Forelimb muscle (tissue), 1 donor: Measurements from ENCODE around the gene ZNF329. TPM values are rescaled to one million over a fixed set of nuclear protein-coding genes. Genes with fewer than 3 reads are reported as not detected.
A peak's percentile ranks its signal among the peaks of the same experiment; 100 is the strongest.
"Not testable (repeated sequence)": the region's sequence is repeated elsewhere in the genome, so short reads cannot be mapped to it uniquely, and the experiment has no call there.

Experiments used
- DNase-seq: peaks from one replicate; pipeline ENCODE4 v3.0.0-alpha.2; 2013; ENCODE audit warnings: low read depth
- polyA plus RNA-seq: library from polyadenylated mRNA; unstranded; fragments of 120-200 nt; gene quantifications from one replicate; pipeline ENCODE4 v1.2.1, GENCODE V29; 2013; ENCODE audit not compliant: insufficient read length

ZNF329 gene
- 10.6 TPM for polyA plus RNA-seq

DNA sequence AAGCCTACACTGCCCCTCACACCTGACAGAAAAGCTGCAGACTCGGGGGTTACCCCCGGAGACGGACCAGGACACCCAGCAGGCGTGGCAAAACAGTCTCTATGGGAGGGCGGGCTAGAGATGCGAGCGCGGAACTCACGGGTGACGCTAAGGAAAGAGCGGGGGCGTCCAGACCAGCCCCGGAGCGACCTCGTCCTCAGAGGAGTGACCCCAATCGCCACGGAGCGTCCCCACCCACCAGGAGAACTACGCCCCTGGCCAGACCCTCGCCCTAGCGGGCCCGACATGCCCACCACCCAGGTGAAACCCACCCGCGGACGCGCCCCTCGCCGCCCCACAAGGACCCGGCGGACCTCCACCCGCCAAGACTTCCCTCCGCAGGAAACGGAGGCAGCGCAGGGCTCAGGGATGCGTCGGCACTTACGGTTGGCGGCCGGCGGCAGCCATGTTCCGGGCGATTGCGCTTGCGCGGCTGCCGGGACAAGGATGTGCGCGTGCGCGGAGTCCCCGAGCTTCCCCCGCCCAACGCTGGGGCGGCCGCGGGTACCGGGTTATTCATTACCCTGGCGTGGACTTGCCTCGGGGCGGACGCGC, at the start of gene ZNF329:
TSS of gene ZNF329 (minus strand) at position 462 of the 594 bp plus-strand sequence. CDS start 21,286 bp downstream, outside the sequence.
- DNase-seq: peak; percentile 51

DNA sequence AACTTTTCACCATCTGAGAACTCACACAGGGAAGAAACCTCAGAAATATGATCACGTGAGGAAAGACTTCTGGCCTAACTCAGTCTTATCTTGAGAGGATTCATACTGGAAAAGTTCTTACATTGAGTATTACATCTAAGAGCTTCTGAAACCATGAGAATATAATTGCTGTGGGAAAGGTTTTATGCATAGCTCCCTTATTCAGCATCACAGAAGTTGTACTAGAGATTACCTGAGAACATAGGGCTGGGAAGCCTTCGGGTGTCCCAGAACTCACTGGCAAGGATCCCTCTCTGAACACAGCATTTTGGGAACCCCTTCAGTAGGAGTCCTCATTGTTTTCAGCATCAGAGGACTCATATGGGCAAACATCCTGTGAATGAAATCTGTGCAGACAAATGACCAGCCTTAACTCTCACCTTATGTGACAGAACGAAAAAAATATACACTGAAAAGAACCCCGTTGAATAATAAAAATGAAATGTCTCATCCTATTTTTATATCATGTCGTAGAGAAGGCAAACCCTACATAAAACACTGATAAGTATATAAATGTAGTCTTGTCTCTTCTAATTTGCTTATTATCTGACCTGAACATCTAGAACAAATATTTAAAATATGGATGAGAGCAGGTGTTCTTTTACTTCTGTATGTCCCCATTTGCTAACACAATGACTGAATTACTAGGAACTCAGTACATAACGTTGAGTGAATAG, 46.5 kb upstream of the ZNF329 start:
- DNase-seq: no peak

DNA sequence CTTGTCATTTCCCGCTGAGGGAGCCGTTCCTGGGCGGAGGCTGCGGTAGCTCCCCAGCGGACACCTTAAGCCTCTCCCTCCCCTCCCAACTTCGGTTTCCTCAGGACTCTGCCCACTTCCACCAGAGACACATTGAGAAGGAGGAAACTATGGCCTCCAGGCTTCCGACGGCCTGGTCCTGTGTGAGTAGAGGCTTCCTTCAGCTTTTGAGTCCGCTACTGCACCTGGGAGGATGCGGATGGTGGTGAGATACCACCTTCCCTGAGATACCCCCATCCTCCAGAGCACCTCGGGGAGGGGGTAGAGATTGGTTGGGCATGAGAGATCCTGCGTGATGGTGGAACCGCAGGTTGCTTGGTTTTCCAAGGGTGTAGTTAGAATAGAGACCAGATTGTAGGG, 33.2 kb upstream of the ZNF329 start:
- peak; percentile 39 for DNase-seq

DNA sequence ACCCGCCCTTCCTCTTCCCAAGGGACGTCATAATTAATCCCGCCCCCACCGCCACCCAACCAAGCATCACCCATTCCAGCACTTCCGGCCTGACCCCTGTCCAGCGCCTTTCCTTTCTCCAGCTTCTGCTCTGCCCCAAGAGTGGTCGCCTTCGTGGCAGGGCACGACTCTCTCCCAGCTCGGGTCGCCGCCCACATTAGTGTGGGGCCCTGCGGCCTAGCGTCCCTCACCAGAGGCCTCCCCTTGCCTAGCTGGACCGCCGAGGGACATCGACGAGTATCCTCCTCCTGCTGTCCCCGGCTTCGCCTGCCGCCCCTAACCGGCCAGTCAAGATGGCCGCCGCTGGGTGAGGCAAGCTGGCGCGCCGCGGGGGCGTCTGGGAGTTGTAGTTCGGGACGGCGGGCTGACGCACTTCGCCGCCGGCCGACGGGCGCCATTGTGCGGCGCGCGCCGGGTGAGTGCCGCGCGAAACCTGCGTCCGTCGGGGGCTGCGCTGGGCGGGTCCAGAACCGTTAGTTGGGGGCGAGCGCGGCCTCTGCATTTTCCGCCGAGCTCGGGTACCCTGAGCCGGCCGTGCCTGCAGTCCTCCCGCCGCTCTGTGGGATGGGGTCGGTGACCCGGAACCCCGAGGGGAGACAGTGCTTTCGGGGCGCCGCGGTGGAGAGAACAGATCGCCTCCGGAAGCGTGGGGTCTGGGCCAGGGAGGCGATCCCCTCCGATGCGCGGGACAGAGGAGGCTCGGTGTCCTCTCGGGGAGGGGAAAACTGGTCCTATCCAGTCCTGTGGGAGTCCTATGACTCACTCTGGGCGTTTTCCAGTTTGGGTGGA, 32.6 kb upstream of the ZNF329 start, which contains the start of gene ZNF274:
TSS of gene ZNF274 (plus strand) at position 73 of the 828 bp plus-strand sequence. CDS start 905 bp downstream, outside the sequence.
- DNase-seq: peak; percentile 61

DNA sequence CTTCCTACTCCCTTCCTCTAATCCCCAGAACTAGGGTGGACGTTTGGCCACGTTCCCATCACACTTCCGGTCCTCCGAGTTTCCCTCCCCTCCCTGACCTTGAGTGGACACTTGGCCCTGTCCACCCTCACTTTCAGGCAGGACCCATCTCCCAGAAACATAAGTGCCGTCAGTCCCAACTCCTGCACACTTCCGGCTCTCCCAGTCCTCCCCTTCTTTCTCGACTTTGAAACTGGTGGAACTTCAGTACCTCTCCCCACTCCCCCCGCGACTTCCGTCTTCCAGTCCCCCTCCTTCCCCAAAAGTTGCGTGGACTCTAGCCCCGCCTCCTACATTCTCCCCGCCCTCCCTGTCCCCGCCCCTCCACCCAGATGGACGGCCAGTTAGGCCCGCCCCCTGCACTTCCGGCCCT, 32.0 kb upstream of the ZNF329 start:
- no peak for DNase-seq

DNA sequence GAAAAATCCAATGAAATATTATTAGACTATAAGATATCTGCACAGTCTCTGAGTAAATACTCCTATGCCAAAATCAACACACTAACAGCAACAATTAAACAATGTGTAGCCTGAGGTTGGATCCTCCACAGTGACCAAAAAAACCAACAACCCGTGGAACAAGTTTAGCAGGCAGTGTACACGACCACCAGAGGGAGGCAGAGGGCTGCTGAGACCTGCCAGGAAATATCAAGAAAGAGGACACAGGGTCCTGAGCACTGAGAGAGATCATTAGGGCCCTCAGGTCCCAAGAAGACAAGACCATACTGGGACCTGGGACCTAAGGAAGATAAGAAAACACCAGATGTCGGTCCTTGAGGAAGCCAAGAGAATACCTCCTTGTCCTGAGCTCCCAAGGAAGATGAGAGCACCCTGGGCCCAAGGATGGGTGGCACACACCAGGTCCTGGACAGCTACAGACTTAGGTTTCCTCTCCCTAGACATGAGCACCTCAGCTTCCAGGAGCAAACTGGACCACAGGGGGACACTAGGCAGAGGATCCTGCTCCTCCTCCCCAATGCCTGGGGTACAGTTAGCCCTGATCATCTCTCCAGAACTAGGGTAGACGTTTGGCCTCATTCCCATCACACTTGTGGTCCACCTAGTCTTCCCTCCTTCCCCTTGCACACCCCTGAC, 31.4 kb upstream of the ZNF329 start:
- no peak for DNase-seq

DNA sequence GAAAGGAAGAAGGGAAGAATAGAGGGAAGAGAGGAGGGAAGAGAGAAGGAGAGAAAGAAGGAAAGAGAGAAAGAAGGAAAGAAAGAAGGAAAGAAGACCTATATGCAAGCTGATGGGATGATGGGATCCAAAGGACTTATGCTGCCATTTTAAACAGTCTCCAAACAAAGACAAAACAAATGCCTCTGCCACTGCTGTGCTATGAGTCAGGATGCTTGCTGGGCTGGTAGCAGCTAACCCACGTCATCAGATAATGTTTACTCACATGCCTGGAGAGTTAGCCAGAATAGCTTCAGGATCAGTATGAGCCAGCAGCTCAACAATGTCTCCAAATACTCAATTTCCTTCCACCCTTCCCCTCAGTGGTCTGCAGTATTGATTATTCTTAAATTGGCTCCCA, 20.3 kb upstream of the ZNF329 start:
- no peak for DNase-seq

DNA sequence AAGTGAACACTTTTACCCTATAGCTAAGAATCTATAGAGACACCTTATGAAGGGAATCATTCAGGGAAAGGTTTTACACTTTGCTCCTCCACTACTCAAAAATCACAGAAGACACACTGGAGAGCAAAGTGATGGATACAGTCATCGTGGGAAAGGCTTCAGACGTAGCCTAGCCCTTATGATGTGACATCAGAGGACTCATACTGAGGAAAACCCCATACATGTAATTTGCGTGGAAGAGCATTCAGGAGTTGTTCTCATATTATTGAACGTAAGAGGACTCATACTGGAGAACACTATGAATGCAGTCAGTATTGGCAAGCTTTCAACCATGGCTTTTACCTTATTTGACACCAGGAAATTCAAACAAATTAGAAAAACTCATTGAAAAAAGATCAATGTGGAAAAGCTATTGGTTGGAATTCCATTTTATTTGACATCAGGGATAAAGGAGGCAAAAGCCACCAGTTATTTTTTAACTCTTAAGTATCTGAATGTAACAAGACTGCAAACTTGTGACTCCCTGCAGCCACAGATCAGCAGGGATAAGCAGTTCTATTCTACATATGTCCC, 16.2 kb upstream of the ZNF329 start:
- no peak for DNase-seq

DNA sequence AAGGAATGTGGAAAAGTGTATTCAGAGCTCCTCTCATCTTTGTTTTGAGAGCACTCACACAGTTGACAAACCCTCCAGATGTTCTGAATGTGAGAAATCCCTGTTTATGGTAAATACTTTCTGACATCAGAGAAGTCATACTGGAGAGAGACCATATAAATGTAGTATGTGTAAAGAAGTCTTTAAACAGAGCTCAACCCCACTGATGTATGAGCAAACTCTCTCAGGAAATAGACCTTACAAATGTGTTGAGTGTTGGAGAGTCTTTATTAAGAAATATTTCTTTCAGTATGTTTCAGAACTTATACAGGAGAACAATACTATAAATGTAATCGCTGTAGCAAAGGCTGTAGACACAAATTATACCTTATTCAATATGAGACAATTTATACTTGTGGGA, 15.7 kb upstream of the ZNF329 start:
- no peak for DNase-seq

DNA sequence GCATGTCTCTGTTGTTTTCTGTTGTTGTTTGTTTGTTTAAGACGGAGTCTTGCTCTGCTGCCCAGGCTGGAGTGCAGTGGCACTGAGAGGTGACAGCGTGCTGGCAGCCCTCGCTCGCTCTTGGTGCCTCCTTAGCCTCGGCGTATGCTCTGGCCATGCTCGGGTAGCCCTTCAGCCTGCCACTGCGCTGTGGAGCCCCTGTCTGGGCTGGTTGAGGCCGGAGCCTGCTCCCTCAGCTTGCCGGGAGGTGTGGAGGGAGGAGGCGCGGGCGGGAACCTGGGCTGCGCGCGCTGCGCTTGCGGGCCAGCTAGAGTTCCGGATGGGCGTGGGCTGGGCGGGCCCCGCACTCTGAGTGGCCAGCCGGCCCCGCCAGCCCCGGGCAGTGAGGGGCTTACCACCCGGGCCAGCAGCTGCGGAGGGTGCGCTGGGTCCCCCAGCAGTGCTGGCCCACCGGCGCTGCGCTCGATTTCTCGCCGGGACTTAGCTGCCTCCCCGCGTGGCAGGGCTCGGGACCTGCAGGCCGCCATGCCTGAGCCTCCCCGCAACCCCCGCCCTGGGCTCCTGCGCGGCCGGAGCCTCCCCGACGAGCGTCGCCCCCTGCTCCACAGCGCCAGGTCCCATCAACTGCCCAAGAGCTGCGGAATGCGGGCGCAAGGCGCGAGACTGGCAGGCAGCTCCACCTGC, 6.6 kb upstream of the ZNF329 start:
- no peak for DNase-seq

DNA sequence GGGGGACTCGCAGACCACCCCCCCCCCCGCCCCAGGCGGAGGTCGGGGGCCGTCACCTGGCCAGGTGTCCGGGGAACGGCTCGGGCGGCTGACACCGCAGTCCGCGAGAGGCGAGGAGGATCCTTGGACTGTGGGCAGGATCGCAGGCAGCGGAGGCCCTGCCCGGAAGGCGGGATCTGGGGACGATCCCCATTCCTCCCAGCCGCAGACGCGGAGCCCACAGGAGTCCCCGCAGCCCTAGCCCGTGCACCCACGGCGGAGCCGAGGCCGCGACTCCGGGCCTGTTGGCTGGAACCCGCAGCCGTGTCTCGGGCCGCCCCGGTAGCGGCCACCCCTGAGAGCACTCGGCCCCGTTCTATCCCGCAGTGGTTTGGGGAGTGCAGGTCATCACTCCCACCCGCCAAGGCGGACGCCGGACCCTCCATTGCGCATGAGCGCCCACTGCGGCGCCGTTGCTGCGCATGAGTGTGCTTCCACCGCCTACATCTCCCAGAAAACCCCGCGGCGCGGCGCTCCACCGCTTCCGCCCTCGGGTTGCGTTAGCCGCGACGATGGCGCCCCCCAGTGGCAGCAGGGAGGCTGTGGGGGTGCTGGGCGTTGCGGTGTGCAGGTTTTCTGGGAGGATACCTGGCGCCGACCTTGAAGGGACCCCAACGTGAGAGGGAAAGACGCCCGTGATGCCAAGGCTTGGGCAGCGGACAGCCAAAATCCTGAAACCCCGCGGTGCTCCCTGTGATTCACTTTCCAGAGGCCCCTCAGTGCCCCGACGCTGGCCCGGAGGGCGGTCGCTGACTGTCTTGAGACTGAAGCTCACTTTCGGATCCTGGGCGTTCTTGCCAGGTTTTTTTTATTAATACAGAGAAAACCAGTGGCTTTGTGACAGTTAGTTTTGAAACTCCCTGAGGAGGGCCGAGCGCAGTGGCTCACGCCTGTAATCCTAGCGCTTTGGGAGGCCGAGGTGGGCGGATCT, 4.4 kb upstream of the ZNF329 start:
- DNase-seq: peak; percentile 93

DNA sequence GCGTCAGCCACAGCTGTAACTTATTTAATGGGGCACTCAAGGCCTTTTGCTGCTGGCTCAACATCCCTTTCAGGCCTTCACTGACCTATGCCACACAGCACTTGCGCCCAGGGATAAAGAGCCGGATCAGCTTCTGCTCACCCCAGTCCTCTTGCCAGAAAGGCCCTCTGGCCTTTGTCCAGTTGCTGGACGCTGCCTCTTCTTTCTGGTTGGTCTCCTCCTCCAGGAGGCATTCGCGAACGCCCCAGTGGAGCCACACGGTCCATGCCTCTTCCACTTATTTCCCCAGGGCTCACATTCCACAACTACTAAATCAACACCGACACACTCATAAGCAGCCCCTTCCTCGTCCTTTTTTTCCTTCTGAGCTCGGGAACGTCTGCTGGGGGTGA, 3.7 kb upstream of the ZNF329 start:
- peak; percentile 26 for DNase-seq

DNA sequence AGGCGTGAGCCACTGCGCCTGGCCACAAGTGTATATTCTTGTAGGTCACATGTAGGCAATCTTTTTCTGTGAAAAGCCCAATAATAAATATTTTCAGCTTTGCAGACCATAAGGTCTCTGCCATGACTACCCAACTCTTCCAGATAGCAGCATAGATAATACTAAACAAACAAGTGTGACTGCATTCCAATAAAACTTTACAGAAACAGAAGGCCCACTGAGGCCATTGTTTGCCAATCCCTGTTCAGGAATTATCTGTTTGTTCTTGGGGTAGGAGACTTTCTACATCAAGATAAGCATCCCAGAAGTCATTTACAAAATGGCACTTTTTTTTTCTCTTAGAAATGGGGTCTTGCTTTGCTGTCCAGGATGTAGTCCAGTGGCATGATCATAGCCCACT, 2.8 kb upstream of the ZNF329 start:
- no peak for DNase-seq

DNA sequence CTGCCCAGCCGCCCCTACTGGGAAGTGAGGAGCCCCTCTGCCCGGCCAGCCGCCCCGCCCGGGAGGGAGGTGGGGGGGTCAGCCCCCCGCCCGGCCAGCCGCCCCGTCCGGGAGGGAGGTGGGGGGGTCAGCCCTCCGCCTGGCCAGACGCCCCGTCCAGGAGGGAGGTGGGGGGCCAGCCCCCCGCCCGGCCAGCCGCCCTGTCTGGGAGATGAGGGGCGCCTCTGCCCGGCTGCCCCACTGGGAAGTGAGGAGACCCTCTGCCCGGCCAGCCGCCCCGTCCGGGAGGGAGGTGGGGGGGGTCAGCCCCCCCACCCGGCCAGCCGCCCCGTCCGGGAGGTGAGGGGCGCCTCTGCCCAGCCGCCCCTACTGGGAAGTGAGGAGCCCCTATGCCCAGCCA, 3.1 kb downstream of the ZNF329 start:
- not testable (repeated sequence) for DNase-seq

DNA sequence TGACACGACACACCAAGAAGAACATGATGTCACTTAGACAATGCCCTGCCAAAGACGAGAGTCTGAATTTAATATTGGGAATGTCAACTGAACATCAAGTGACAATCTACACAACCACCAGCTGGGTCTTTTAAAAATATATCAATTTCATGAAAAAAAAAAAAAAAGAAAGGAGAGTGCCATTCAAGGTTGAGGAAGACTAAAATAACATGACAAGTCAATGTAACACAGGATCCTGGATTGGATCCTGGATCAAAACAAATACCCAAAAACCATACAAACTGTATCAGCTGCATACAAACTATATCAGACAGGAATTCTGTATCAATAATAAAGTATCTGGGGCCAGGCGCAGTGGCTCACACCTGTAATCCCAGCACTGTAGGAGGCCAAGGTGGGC, 4.7 kb downstream of the ZNF329 start:
- no peak for DNase-seq

DNA sequence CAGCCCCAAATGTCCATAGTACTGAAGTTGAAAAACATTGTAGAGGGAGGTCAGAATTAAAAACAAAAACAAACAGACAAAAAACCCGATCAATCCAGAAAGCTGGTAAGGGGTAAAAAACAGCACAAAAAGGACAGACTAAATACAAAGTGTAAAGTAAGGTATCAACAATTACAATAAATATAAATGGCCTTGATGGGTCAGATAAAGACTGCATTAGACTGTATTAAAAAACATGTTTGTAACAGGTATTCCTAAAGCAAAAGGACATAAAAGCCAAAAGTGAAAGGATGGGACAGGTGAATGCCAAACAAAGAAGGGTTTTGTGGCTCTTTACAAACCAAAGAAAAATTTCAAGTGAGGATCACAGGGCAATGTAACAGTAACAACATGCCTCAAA, 16.3 kb downstream of the ZNF329 start:
- no peak for DNase-seq

DNA sequence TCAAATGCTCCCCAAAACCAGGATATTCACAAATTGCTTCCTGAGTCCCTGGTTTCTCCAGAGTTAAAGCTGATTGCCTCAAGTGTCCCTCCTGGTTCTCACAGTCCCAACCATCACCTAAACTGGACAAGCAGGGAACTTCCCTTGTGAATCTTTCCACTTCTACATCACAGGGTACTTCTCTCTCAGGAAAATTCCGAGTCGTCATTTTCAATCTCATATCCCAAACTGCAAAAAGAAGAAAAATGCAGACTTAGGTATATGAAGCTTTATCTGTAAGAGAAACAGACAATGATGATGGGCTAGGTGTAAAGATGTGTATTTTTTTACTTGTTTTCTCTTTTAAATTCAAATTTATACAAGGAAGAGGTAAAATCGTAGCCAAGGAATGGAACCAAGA, 21.3 kb downstream of the ZNF329 start:
- no peak for DNase-seq

DNA sequence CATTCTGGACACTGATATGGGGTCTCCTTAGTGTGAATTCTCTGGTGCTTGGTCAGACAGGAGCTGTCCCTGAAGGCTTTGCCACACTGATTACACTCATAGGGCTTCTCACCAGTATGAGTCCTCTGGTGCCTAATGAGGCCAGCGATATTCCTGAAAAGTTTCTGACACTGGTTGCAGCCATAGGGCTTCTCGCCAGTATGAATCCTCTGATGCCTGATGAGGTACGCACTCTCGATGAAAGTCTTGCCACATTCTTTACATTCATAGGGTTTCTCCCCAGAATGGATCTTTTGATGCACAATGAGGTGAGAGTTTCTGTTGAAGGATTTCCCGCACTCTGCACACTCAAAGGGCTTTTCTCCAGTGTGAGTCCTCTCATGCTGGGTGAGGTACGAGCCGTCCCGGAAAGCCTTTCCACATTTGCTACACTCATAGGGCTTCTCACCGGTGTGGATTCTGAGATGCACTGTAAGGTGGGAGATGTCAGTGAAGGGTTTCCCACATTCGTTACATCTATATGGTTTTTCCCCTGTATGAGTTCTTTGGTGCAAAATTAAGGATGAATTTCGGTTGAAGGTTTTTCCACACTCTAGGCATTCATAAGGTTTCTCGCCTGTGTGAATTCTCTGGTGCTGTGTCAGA, 22.4 kb downstream of the ZNF329 start:
- no peak for DNase-seq

DNA sequence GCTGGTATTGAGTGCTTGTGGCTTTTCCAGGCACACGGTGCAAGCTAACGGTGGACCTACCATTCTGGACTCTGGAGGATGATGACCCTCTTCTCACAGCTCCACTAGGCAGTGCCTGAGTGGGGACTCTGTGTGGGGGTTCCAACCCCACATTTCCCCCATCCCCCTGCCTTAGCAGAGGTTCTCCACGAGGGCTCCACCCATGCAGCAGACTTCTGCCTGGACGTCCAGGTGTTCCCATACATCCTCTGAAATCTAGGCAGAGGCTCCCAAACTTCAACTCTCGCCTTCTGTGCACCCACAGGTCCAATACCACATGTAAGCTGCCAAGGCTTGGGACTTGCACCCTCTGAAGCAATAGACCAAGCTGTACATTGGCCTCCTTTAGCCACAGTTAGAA, 27.2 kb downstream of the ZNF329 start:
- no peak for DNase-seq
